ENCODE measurements around the gene KCTD14. TPM values are rescaled to one million over a fixed set of nuclear protein-coding genes. Genes with fewer than 3 reads are reported as not detected.

KCTD14 gene
- total and polyA plus RNA-seq, 2 of the 4 experiments (the other 2 are of a cell fraction): 0.90 to 0.97 TPM

GRCh38 chr11:77967753-77968152 is 55.3 kb downstream of the KCTD14 start:
- Histone ChIP-seq H3K27ac (ENCODE audit: insufficient read depth, low read length) (no peak overlapping the region), H3K79me1 (ENCODE audit: low read depth in 1 of 2, low read length in 2 of 2) (no peaks in the 10 kb centered on the region; a peak in 1 of 4 replicates), H2BK20ac (ENCODE audit: low read depth, low read length) (no peak overlapping the region), H4K91ac (ENCODE audit: insufficient read depth, low read depth, low read length) (no peak overlapping the region), H3K4me3 (ENCODE audit: insufficient read depth, low read depth, low read length) (no peak overlapping the region), H2BK5ac (ENCODE audit: low read depth, low read length, poor library complexity, severe bottlenecking) (no peak overlapping the region), H3K18ac (ENCODE audit: low read depth, low read length) (no peak overlapping the region), H2BK15ac (ENCODE audit: low read depth, low read length) (no peak overlapping the region), H3K23ac (ENCODE audit: low read depth, low read length) (no peak overlapping the region), H4K8ac (ENCODE audit: low read depth in 2 of 2, low read length in 2 of 2) (no peak overlapping the region), H3K9me3 (ENCODE audit: control insufficient read depth, insufficient read depth, low read length) (no peaks in the 10 kb centered on the region), H4K5ac (ENCODE audit: low read depth, low read length) (no peak overlapping the region), H3K9me1 (ENCODE audit: insufficient read depth, low read length) (no peaks in the 10 kb centered on the region), H3K4ac (ENCODE audit: low read depth, low read length) (no peak overlapping the region), H3K36me3 (ENCODE audit: control insufficient read depth, insufficient read depth, low read length) (peaks cover 5% of the 10 kb centered on the region), H3K56ac (ENCODE audit: extremely low read depth, insufficient read depth, low read length) (no peak overlapping the region), H2AK5ac (ENCODE audit: low read depth, low read length) (no peak overlapping the region), H4K20me1 (ENCODE audit: insufficient read depth, low read length) (no peaks in the 10 kb centered on the region), H3K27me3 (ENCODE audit: control insufficient read depth, insufficient read depth, low read length) (no peaks in the 10 kb centered on the region), H2BK120ac (ENCODE audit: low read depth, low read length) (no peak overlapping the region), H3K4me1 (ENCODE audit: control insufficient read depth, insufficient read depth, low read length) (no peaks in the 10 kb centered on the region), H3K14ac (replicated peaks; ENCODE audit: low read depth, low read length) (no peak overlapping the region), H3K4me2 (ENCODE audit: low read depth, low read length) (no peak overlapping the region), H2AFZ (replicated peaks; ENCODE audit: low read length, poor library complexity) (no peak overlapping the region), H3K9ac (ENCODE audit: low read depth, low read length) (no peak overlapping the region), H2AK9ac (replicated peaks; ENCODE audit: low read depth, low read length, poor library complexity) (no peak overlapping the region)
- intact Hi-C loops (cut with micrococcal nuclease) (no loop called here), dilution Hi-C loops (cut with HindIII; ENCODE audit: low sequenced_read_pairs, unreplicated experiment) (no loop called here), in situ Hi-C loops (cut with MboI; ENCODE audit: low sequenced_read_pairs) (no loop called here)
- CTCF ChIA-PET: no interaction called here
- DNase-seq: no peak
- TF ChIP-seq USF2 (IDR thresholded peaks at IDR 0.05; ENCODE audit: low read depth, low read length) (no peak), MXI1 (IDR thresholded peaks at IDR 0.05; ENCODE audit: borderline replicate concordance, low read depth, low read length) (no peak), POLR2A (IDR thresholded peaks at IDR 0.05; ENCODE audit: low read depth, low read length) (no peak), MAZ (IDR thresholded peaks at IDR 0.05; ENCODE audit: borderline replicate concordance, low read depth, low read length) (no peak), SMC3 (IDR thresholded peaks at IDR 0.05; ENCODE audit: low read depth, low read length) (no peak), CHD1 (IDR thresholded peaks at IDR 0.05; ENCODE audit: low read depth, low read length) (no peak), FOS (IDR thresholded peaks at IDR 0.05; ENCODE audit: low read depth, low read length) (no peak), ELK1 (IDR thresholded peaks at IDR 0.05; ENCODE audit: borderline replicate concordance, low read depth, low read length) (no peak), CEBPB (IDR thresholded peaks at IDR 0.05; ENCODE audit: low read depth, low read length) (no peak), RCOR1 (IDR thresholded peaks at IDR 0.05; ENCODE audit: insufficient replicate concordance, low read length) (no peak), NFE2L2 (IDR thresholded peaks at IDR 0.05; ENCODE audit: low read depth, low read length) (no peak), BHLHE40 (IDR thresholded peaks at IDR 0.05; ENCODE audit: low read depth, low read length) (no peak), RFX5 (IDR thresholded peaks at IDR 0.05; ENCODE audit: low read depth, low read length) (no peak), MAFK (IDR thresholded peaks at IDR 0.05; ENCODE audit: low read depth, low read length) (no peak), CTCF (conservative IDR thresholded peaks at IDR 0.05; ENCODE audit: low read depth, low read length) (no peak), RAD21 (IDR thresholded peaks at IDR 0.05; ENCODE audit: low read length) (no peak)
- no peak for ATAC-seq (ENCODE audit: low read depth)
- POLR2A ChIA-PET (ENCODE audit: unreplicated experiment): no interaction called here
- BruUV-seq (replicated peaks): no TSS peak
